Activated naive CD4-positive, alpha-beta T cell treated with anti-CD3 and anti-CD28 coated beads, Interleukin-2, amount 50 U/mL, for 24 hours (primary cell): ENCODE data around the gene CEP250.
A peak's percentile ranks its signal among the peaks of the same experiment; 100 is the strongest.
"Not testable (repeated sequence)": the region's sequence is repeated elsewhere in the genome, so short reads cannot be mapped to it uniquely, and the experiment has no call there.

Experiments
- H3K27ac Mint-ChIP-seq: one replicate; pipeline ENCODE4 v1.8.0; 2021; ENCODE audit warnings: mild to moderate bottlenecking, mixed read lengths
- H3K27me3 Mint-ChIP-seq: one replicate; pipeline ENCODE4 v1.8.0; 2021; ENCODE audit warnings: mixed read lengths
- H3K36me3 Mint-ChIP-seq: one replicate; pipeline ENCODE4 v1.8.0; 2021; ENCODE audit warnings: mixed read lengths
- H3K4me1 Mint-ChIP-seq: one replicate; pipeline ENCODE4 v1.8.0; 2021; ENCODE audit warnings: mixed read lengths
- H3K4me3 Mint-ChIP-seq: one replicate; pipeline ENCODE4 v1.8.0; 2021; ENCODE audit warnings: mild to moderate bottlenecking, mixed read lengths
- H3K9me3 Mint-ChIP-seq: one replicate; pipeline ENCODE4 v1.8.0; 2021; ENCODE audit warnings: mixed read lengths

Gene CEP250

DNA sequence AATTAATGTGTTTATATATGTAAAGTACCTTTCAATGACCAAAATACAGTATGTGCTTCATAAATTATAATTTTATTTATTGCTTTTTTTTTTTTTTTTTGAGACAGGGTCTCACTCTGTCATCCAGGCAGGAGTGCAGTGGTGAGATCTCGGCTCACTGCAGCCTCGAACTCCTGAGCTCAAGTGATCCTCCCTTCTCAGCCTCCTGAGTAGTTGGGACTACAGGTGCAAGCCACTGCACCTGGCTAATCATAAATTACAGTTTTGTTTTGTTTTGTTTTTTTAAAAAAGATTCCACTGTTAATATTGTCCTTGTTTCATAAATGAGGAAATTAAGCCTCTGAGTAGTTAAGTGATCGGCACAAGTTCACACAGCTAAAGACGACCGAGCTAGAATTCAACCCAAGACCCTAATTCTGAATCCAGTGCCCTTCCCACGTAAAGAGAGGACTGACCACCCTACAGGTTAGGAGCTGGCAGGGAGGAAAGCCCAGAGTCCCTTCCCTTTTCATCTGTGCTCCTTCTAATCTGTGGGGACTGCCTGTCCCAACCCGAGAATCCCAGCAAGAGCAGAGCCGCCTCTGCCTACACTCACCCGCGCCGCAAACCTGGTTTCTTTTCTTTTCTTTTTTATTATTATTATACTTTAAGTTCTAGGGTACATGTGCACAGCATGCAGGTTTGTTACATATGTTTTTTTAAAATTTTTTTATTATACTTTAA is 8.9 kb upstream of the CEP250 start:
- H3K27me3 Mint-ChIP-seq, result peaks cover 2% of the 10 kb centered on the region

DNA sequence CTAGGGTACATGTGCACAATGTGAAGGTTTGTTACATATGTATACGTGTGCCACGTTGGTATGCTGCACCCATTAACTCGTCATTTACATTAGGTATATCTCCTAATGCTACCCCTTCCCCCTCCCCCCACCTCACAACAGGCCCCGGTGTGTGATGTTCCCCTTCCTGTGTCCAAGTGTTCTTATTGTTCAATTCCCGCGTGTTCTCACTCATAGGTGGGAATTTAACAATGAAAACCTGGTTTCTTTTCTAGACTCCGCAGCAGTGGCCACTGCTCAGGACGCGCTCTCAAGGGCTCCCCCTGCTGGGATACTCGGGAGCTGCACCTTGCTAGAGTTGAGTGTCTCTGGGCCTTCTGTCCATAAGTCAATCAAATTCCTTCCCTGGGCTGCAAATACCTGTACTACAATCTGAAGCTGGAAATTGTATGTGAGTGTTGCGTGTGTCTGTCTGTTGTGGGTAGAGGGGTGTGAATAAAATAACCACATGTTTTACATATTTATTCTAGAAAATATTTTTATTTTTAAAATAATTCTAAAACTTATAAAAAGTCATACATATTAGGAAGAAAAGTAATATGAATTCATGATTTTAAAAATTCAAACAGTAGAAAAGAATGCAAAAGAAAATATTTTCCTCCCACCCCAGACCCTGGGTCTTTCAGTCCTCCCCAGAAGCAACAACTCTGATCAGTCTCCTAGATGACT is 8.2 kb upstream of the CEP250 start:
- Mint-ChIP-seq H3K27me3 (peaks cover 2% of the 10 kb centered on the region), H3K9me3 (no peaks in the 10 kb centered on the region), H3K27ac (peak overlapping the region; percentile 27), H3K36me3 (no peaks in the 10 kb centered on the region), H3K4me1 (no peaks in the 10 kb centered on the region), H3K4me3 (peak overlapping the region; percentile 86)

More for the DNA sequence above, 8.9 kb upstream of the CEP250 start:
- Mint-ChIP-seq H3K4me1 (no peaks in the 10 kb centered on the region), H3K9me3 (no peaks in the 10 kb centered on the region), H3K4me3 (peak overlapping the region; percentile 86), H3K27ac (no peak overlapping the region), H3K36me3 (no peaks in the 10 kb centered on the region)

DNA sequence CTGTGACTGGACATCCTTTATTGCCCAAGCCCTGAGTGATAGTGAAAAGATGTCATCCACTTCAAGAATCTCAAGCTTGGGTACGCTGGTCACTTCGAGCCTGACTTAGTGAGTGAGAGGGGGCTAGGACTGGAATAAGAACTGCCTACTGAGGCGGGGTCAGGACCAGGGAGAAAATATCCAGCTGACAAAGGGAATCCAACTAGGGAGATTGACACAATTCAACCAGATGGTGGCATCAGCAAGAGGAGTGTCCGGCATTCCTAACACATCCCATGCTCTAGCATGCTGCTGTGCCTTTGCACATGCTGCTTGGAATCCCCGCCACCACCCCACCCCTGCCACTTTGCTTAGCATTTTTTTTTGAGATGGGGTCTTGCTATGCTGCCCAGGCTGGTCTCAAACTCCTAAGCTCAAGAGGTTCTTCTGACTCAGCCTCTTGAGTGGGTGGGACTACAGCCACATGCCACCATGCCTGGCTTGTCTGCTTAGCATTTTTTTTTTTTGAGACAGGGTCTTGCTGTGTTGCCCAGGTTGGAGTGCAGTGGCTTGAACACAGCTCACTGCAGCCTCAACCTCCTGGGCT is 6.5 kb upstream of the CEP250 start:
- Mint-ChIP-seq H3K27me3 (peaks cover 2% of the 10 kb centered on the region), H3K4me1 (peaks cover 4% of the 10 kb centered on the region), H3K27ac (no peak overlapping the region), H3K9me3 (no peaks in the 10 kb centered on the region), H3K4me3 (no peak overlapping the region), H3K36me3 (no peaks in the 10 kb centered on the region)

DNA sequence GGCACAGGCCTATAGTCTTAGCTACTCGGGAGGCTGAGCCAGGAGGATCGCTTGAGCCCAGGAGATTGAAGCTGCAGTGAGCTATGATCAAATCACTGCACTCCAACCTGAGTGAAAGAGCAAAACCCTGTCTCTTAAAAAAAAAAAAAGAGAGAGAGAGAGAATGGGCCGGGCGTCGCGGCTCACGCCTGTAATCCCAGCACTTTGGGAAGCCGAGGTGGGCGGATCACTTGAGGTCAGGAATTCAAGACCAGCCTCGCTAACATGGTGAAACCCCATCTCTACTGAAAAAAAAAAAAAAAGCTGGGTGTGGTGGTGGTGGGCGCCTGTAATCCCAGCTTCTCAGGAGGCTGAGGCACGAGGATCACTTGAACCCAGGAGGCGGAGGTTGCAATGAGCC is 5.5 kb upstream of the CEP250 start:
- not testable (repeated sequence) for H3K27me3 Mint-ChIP-seq, H3K27ac Mint-ChIP-seq, H3K36me3 Mint-ChIP-seq, H3K4me3 Mint-ChIP-seq, H3K4me1 Mint-ChIP-seq, H3K9me3 Mint-ChIP-seq

DNA sequence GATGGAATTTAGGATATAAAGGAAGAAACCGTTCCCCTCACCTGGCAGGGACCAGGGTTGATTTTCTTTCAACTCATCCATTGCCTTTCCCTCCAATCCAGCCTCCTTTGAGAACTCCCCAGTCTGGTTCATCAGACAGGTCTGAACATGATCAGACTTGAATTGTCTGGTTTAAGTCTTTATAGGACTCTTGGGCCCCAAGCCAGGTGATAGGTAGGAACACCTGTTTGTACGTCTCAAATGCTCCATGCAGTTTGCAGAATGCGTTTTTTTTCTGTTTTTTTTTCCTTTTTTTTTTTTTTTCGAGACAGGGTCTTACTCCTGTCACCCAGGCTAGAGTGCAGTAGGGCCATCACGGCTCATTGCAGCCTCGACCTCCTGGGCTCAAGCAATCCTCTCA is 4.1 kb upstream of the CEP250 start:
- H3K4me3 Mint-ChIP-seq, result no peak overlapping the region
- peaks cover 13% of the 10 kb centered on the region for H3K4me1 Mint-ChIP-seq
- no peaks in the 10 kb centered on the region for H3K27me3 Mint-ChIP-seq
- no peak overlapping the region for H3K27ac Mint-ChIP-seq
- no peaks in the 10 kb centered on the region for H3K36me3 Mint-ChIP-seq
- no peaks in the 10 kb centered on the region for H3K9me3 Mint-ChIP-seq

DNA sequence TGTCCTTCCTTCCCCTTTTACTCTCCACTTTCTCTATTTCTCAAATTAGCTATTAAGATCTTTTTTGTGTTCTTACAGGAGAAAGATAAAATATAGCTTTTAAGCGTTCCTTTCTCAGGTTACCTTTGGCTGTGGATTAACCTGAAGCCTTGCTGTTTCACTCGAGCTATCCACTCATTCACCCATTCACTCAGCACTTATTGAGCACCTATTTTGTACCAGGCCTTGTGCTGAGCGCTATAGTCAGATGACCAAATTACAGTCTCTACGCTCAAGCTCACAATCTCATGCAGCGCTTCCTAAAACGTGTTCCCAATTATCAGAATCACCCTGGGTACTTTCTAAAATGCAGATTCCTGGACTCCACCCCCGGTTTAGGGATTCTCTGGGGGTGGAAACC is 1.8 kb upstream of the CEP250 start:
- Mint-ChIP-seq H3K4me3 (peak overlapping the region; percentile 95), H3K27ac (peak overlapping the region; percentile 68), H3K4me1 (peaks cover 33% of the 10 kb centered on the region), H3K27me3 (no peaks in the 10 kb centered on the region), H3K9me3 (no peaks in the 10 kb centered on the region), H3K36me3 (no peaks in the 10 kb centered on the region)

DNA sequence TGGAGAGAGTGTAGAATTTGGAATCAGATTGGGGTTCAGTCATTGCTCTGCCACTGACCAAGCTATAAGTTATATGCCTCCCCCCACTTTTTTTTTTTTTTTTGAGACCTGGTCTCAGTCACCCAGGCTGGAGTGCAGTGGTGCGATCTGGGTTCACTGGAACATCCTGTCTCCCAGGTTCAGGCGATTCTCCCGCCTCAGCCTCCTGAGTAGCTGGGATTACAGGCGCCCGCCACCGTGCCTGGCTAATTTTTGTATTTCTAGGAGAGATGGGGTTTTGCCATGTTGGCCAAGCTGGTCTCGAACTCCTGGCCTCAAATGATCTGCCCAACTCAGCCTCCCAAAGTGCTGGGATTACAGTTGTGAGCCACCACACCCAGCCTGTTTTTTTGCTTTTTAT is 1.3 kb downstream of the CEP250 start:
- H3K36me3 Mint-ChIP-seq, H3K27ac Mint-ChIP-seq, H3K9me3 Mint-ChIP-seq, H3K27me3 Mint-ChIP-seq: not testable (repeated sequence)
- peaks cover 33% of the 10 kb centered on the region for H3K4me1 Mint-ChIP-seq
- H3K4me3 Mint-ChIP-seq, result peak overlapping the region; percentile 95

DNA sequence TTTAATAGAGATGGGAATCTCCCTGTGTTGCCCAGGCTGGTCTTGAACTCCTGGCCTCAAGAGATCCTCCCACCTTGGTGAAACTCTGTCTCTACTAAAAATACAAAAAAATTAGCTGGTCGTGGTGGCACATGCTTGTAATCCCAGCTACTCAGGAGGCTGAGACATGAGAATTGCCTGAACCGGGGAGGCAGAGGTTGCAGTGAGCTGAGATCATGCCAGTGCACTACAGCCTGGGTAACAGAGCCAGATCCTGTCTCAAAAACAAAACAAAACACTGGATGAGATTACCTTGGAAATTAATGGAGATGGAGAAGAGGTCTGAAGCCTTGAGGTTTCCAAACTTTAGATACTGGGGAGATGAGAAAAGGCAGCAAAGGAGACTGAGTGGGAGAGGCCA is 2.1 kb downstream of the CEP250 start:
- H3K9me3 Mint-ChIP-seq, H3K4me3 Mint-ChIP-seq, H3K27me3 Mint-ChIP-seq, H3K36me3 Mint-ChIP-seq, H3K27ac Mint-ChIP-seq: not testable (repeated sequence)
- H3K4me1 Mint-ChIP-seq, result peaks cover 36% of the 10 kb centered on the region

DNA sequence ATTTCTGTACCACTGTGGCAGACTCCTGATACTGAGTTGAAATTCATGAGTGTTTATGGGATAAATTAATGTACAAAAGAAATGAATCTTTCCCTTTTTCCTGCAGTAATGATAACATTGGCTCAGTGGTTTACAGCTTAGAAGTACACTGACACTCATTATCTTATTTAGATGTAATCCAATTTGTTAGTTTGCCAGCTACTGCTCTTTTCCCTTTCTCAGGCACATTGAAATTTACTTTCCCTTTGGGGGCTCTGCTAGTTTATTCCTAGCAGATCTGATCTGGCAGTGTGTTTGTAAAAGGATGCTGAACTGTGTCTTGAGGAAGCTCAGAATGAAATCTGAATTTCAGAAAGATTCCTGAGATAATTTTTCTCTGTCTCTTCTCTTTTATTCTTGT is 3.0 kb downstream of the CEP250 start:
- no peak overlapping the region for H3K27ac Mint-ChIP-seq
- H3K9me3 Mint-ChIP-seq, result no peaks in the 10 kb centered on the region
- peaks cover 35% of the 10 kb centered on the region for H3K4me1 Mint-ChIP-seq
- H3K27me3 Mint-ChIP-seq, result no peaks in the 10 kb centered on the region
- H3K36me3 Mint-ChIP-seq, result peaks cover 2% of the 10 kb centered on the region
- H3K4me3 Mint-ChIP-seq, result no peak overlapping the region

DNA sequence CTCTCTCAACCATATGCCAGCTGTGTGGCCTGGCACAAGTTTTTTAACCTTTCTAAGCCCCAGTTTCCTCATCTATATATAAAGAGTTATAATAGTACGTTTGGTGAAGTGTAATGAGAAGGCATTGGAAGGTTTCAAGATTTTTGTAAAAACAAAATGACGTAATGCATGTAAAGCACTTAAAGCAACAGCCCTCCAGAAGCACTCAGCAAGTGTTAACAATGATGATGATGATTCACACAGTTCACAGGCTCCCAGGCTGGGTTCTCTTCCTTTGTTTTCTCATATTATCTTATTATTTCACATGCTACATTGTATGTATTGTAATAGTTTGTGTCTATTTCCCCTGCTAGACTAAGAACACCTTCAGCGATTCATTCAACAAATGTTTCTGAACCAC is 6.2 kb downstream of the CEP250 start:
- Mint-ChIP-seq H3K4me3 (no peak overlapping the region), H3K9me3 (no peaks in the 10 kb centered on the region), H3K27me3 (no peaks in the 10 kb centered on the region), H3K27ac (no peak overlapping the region), H3K4me1 (peaks cover 26% of the 10 kb centered on the region), H3K36me3 (peaks cover 2% of the 10 kb centered on the region)

DNA sequence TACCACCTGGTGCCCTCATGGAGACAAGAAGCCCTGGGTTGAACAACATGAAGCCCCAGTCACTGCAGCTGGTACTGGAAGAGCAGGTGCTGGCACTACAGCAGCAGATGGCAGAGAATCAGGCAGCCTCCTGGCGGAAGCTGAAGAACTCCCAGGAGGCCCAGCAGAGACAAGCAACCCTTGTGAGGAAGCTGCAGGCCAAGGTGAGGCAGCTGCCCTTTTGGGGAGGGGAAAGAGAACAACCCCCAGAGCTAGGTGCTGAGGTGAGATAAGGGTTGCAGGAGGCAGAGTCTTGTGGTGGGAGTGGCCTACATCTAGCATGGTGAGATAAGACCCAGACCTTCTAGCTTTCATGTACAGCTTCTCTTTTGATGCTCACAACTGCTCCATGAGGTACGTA is 7.0 kb downstream of the CEP250 start:
- Mint-ChIP-seq H3K27ac (no peak overlapping the region), H3K4me1 (peaks cover 19% of the 10 kb centered on the region), H3K27me3 (no peaks in the 10 kb centered on the region), H3K4me3 (no peak overlapping the region), H3K36me3 (peaks cover 2% of the 10 kb centered on the region), H3K9me3 (no peaks in the 10 kb centered on the region)

DNA sequence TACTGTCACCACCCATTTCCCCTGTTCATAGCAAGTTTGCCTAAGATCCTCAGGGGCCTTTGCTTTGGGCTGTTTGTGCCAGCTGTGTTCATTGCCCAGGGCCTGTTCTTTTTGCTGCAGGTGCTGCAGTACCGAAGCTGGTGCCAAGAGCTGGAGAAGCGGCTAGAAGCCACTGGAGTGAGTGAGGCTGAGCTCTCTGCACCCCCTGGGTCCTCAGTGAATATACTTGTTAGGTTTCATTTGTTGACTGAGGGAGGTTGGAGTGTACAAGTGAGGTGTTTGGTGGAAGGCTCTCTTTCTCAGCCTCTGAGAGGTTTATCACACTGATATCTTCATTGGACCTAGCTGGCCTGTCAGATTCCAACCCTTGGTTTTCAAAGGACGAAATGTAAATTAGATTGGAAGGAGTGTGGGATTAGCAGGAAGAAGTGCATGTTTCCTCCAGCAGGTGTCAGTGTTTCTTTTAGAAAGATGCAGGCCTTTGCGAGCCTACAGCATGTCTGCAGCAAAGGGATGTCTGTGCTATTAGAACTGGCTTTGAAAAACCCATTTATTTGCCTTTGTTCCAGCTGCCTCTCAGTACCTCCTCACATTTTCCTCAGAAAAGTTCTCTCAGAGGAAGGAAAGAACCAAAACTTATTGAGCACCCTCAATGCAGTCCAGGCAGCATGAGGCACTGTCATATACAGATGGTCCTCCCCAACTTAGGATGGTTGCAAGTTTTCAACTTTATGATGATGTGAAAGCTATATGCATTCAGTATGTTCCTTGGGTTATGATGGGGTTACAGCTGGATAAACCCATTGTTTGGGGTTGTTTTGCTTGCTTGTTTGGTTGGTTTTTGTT is 8.3 kb downstream of the CEP250 start:
- Mint-ChIP-seq H3K9me3 (no peaks in the 10 kb centered on the region), H3K27me3 (no peaks in the 10 kb centered on the region), H3K36me3 (peaks cover 2% of the 10 kb centered on the region), H3K27ac (no peak overlapping the region), H3K4me3 (no peak overlapping the region), H3K4me1 (peaks cover 9% of the 10 kb centered on the region)

DNA sequence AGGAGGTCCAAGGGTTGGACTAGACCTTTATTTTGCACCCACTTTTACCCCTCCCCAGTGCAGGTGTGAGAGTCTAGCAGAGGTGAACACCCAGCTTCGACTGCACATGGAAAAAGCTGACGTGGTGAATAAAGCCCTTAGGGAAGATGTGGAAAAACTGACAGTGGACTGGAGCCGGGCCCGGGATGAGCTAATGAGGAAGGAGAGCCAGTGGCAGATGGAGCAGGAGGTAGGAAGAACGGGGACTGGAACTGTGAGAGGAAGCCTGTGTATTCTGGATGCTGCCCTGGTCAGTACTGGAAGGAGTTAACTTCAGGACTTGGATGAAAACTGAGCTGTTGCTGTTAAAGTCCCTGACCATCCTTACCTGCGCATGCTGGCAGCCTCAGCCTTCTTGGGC is 10.6 kb downstream of the CEP250 start:
- peaks cover 9% of the 10 kb centered on the region for H3K4me1 Mint-ChIP-seq
- no peaks in the 10 kb centered on the region for H3K27me3 Mint-ChIP-seq
- no peaks in the 10 kb centered on the region for H3K9me3 Mint-ChIP-seq
- H3K36me3 Mint-ChIP-seq, result no peaks in the 10 kb centered on the region
- H3K27ac Mint-ChIP-seq, result no peak overlapping the region
- no peak overlapping the region for H3K4me3 Mint-ChIP-seq

DNA sequence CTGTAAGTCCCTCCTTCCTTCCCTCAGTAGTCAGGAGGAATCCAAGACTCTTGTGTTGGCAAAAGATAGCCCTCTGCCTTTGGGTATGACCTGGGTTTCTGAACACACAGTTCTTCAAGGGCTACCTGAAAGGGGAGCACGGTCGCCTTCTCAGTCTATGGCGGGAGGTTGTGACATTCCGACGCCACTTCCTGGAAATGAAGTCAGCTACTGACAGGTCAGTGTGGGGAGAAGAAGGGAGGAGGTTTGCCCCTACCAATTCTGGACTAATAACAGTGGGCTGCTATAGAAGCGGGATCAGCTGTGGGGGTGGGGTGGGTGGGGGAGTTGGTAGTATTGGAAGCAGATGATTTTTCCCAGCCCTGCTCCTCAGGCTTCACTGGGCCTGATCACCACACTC is 11.5 kb downstream of the CEP250 start:
- Mint-ChIP-seq H3K4me1 (peaks cover 9% of the 10 kb centered on the region), H3K27ac (no peak overlapping the region), H3K4me3 (no peak overlapping the region), H3K36me3 (no peaks in the 10 kb centered on the region), H3K27me3 (no peaks in the 10 kb centered on the region), H3K9me3 (no peaks in the 10 kb centered on the region)

DNA sequence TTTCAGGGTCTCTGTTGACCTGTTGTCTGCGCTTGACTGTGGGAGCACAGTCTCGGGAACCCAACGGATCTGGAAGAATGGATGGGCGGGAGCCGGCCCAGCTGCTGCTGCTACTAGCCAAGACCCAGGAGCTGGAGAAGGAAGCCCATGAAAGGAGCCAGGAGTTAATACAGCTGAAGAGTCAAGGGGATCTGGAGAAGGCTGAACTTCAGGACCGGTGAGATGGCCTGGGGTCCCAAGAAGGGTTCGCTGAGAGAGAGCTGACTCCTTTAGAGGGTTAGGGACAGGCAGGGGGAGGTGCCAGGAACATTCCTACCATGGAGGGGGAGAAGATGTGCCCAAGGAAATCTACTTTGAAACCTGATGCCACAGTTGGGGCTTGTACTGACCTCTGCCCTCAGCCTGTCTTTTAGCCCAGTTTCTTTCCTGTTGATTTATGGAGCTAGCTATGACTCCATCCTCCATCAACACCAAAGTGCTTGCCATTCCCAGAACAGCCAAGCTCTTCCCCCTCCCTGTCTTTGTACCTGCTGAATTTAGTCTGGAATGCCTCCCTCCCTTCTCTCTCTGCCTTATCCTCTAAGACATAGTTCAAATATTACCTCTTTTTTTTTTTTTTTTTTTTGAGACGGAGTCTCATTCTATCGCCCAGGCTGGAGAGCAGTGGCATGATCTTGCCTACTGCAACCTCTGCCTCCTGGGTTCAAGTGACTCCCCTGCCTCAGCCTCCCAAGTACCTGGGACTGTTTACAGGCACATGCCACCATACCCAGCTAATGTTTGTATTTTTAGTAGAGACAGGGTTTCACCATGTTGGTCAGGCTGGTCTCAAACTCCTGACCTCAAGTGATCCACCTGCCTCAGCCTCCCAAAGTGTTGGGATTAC is 12.2 kb downstream of the CEP250 start:
- Mint-ChIP-seq H3K4me3 (no peak overlapping the region), H3K36me3 (no peaks in the 10 kb centered on the region), H3K4me1 (peaks cover 6% of the 10 kb centered on the region), H3K27ac (peak overlapping the region; percentile 63), H3K9me3 (no peaks in the 10 kb centered on the region), H3K27me3 (no peaks in the 10 kb centered on the region)
